Fibroblast of lung (primary cell): Measurements from ENCODE around the gene GNAZ. TPM values are rescaled to one million over a fixed set of nuclear protein-coding genes. Genes with fewer than 3 reads are reported as not detected.

ENCODE experiments used
- DNase-seq, 2 donors: peaks; one replicate each; pipeline versions ENCODE4 v3.0.0 to v3.0.0-alpha.2; 2010; ENCODE audit warnings: low read depth in 2 of 2
- H2AFZ ChIP-seq: 2 replicates; pipeline ENCODE4 v1.5.1; 2012; ENCODE audit warnings: low read length, control low read depth, inconsistent platforms
- H3K27ac ChIP-seq: 2 replicates; pipeline ENCODE4 v1.5.1; 2011; ENCODE audit warnings: low read length, control low read depth; ENCODE audit not compliant: insufficient read depth
- H3K27me3 ChIP-seq: 2 replicates; pipeline ENCODE4 v1.5.1; 2011; ENCODE audit warnings: mild to moderate bottlenecking, low read length; ENCODE audit not compliant: control insufficient read depth, insufficient read depth
- H3K36me3 ChIP-seq: 2 replicates; pipeline ENCODE4 v1.5.1; 2011; ENCODE audit warnings: low read length; ENCODE audit not compliant: control insufficient read depth, insufficient read depth
- H3K4me1 ChIP-seq: 2 replicates; pipeline ENCODE4 v1.5.1; 2011; ENCODE audit warnings: low read length; ENCODE audit not compliant: control insufficient read depth, insufficient read depth; ENCODE audit errors: extremely low read depth
- H3K4me2 ChIP-seq: 2 replicates; pipeline ENCODE4 v1.5.1; 2011; ENCODE audit warnings: low read length, control low read depth; ENCODE audit not compliant: insufficient read depth; ENCODE audit errors: extremely low read depth
- H3K4me3 ChIP-seq, 4 experiments: fragments of 200-600 bp in 1 of 4; sonication (generic) in 1 of 4; replicated peaks in 1 of 4; 2 replicates each; pipeline ENCODE4 v1.5.1; 2011 to 2016; ENCODE audit warnings: low read length in 4 of 4, low read depth in 3 of 4, mild to moderate bottlenecking in 3 of 4, control low read depth in 2 of 4, inconsistent platforms in 1 of 4, mixed read lengths in 1 of 4; ENCODE audit not compliant: insufficient read depth in 1 of 4; ENCODE audit errors: control extremely low read depth in 1 of 4
- H3K79me2 ChIP-seq: 2 replicates; pipeline ENCODE4 v1.5.1; 2012; ENCODE audit warnings: mild to moderate bottlenecking, low read length, inconsistent platforms; ENCODE audit not compliant: control insufficient read depth, insufficient read depth
- H3K9ac ChIP-seq: 2 replicates; pipeline ENCODE4 v1.5.1; 2011; ENCODE audit warnings: mild to moderate bottlenecking, low read length, control low read depth; ENCODE audit not compliant: insufficient read depth
- H3K9me3 ChIP-seq: 2 replicates; pipeline ENCODE4 v1.5.1; 2012; ENCODE audit warnings: low read depth, low read length; ENCODE audit not compliant: control insufficient read depth, insufficient read depth
- H4K20me1 ChIP-seq: 2 replicates; pipeline ENCODE4 v1.5.1; 2011; ENCODE audit warnings: low read length; ENCODE audit not compliant: control insufficient read depth, insufficient read depth; ENCODE audit errors: extremely low read depth
- EZH2 ChIP-seq: IDR thresholded peaks from 2 replicates; pipeline ENCODE4 v1.5.1; 2012; ENCODE audit warnings: low read length, control low read depth, mild to moderate bottlenecking; ENCODE audit errors: missing control alignments
- polyA plus RNA-seq, 2 donors: library from polyadenylated mRNA; depleted of rRNA in 1 of 2; stranded (reverse) in 1 of 2; unstranded in 1 of 2; fragments of >200 nt; gene quantifications; 2 replicates each; pipeline ENCODE4 v1.2.1, GENCODE V29; 2011 to 2012; ENCODE audit warnings: missing spikeins in 1 of 2
- total RNA-seq: library from RNA; depleted of rRNA; stranded (reverse); fragments of >200 nt; gene quantifications from 2 replicates; pipeline ENCODE4 v1.2.1, GENCODE V29; 2014
- TF ChIP-seq, protein P1 (sequence below), 2 donors: IDR thresholded peaks in 1 of 2; conservative IDR thresholded peaks in 1 of 2; 1 replicate in 1 of 2; 2 replicates in 1 of 2; pipeline ENCODE4 v1.5.1; 2011 to 2012; ENCODE audit warnings: low read length in 2 of 2, control low read depth in 1 of 2, inconsistent platforms in 1 of 2, low read depth in 1 of 2, mild to moderate bottlenecking in 1 of 2

Gene GNAZ
- total and polyA plus RNA-seq, 2 donors (not counting 1 experiment from before 2014, with no cell fraction given), result 0.22 to 1.7 TPM

DNA sequence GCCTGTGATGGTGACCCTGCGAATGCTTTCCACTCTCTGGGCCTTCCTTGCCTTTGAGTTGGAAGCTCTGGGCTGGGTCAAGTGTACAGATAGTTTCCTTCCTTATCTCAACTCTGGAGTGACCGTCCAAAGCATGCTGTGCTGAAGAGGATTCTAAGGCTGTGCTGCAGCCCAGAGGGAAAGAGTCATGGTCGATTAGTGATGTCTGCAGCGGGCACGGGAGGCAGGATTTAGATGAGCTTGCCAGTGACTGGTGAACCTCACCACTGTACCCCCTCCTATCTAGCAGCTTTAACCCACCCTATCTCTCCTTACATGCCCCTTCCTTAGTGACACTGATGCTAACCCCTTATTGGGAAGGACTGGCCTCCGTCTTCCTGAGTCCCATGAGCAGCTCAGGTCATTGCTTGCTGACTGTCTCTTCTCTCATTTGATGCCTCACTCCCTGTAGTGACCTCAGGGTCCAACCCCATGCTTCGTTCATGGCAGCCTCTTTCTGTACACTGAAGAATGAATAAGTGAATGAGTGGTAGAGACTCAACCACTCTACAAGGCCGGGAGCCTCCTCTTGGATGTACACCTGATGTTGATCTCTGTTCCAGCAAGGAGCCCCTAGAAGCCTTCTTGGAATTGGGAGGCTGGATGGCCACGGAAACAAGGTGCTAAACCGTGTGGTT is 6.7 kb downstream of the GNAZ start:
- H3K27me3 ChIP-seq, result no peaks in the 10 kb centered on the region
- no peaks in the 10 kb centered on the region for H3K9me3 ChIP-seq
- H3K4me2 ChIP-seq, result no peak overlapping the region
- H3K4me3 ChIP-seq, result no peak overlapping the region
- no peak overlapping the region for H3K27ac ChIP-seq
- TF ChIP-seq, protein P1, sequence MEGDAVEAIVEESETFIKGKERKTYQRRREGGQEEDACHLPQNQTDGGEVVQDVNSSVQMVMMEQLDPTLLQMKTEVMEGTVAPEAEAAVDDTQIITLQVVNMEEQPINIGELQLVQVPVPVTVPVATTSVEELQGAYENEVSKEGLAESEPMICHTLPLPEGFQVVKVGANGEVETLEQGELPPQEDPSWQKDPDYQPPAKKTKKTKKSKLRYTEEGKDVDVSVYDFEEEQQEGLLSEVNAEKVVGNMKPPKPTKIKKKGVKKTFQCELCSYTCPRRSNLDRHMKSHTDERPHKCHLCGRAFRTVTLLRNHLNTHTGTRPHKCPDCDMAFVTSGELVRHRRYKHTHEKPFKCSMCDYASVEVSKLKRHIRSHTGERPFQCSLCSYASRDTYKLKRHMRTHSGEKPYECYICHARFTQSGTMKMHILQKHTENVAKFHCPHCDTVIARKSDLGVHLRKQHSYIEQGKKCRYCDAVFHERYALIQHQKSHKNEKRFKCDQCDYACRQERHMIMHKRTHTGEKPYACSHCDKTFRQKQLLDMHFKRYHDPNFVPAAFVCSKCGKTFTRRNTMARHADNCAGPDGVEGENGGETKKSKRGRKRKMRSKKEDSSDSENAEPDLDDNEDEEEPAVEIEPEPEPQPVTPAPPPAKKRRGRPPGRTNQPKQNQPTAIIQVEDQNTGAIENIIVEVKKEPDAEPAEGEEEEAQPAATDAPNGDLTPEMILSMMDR (conservative IDR thresholded peaks at IDR 0.05 in 1 of 2, IDR thresholded peaks at IDR 0.05 in 1 of 2; ENCODE audit: low read depth in 1 of 2, low read length in 2 of 2), result no peak
- TF ChIP-seq EZH2, result no peak
- H4K20me1 ChIP-seq, result no peaks in the 10 kb centered on the region
- H3K79me2 ChIP-seq, result no peaks in the 10 kb centered on the region
- H3K36me3 ChIP-seq, result no peaks in the 10 kb centered on the region
- no peak overlapping the region for H3K9ac ChIP-seq
- DNase-seq, result no peak
- H3K4me1 ChIP-seq, result no peaks in the 10 kb centered on the region
- H2AFZ ChIP-seq, result no peak overlapping the region

DNA sequence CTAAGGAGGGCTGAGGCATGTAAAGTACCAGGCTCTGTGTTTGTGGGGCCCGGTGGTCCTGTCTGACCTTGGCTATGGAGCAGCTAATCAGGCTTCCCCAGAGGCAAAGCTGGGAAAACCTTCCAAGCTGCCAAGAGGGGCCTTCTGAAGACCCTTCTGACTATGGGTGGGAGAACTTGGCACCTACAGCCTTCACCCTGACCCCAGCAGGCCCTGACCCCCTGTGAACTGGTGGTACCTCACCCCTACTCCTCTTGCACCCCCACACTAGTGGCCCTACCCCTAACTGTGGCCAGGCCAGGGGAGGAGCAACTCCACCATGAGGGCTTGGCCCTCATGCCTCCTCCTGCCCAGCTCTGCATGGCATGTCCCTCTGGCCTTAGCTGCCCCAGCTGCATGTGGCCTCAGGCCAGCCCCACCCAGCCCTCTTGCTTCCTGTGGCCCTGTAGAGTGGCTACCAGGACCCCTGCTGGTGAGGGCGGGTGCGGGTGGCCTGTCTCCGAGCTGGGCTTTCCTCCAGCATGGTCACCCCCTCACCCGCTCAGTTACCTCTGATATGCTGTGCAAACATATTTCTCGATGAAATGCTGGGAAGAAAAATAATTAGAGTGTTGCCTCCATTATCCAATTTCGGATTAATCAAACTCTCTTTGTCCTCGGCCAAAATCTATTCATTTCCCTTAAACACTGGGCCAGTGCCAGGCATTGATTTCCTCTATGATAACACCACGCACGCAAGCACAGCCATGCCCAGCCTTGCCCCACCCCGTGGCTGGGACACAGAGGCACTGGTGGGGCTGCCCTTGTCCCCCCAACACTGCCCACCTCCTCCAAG is 7.5 kb downstream of the GNAZ start:
- Histone ChIP-seq H3K9me3 (no peaks in the 10 kb centered on the region), H3K4me3 (no peak overlapping the region), H4K20me1 (no peaks in the 10 kb centered on the region), H3K27ac (no peak overlapping the region), H3K27me3 (no peaks in the 10 kb centered on the region), H3K4me2 (no peak overlapping the region), H3K4me1 (no peaks in the 10 kb centered on the region), H3K79me2 (no peaks in the 10 kb centered on the region), H3K9ac (no peak overlapping the region), H2AFZ (no peak overlapping the region), H3K36me3 (no peaks in the 10 kb centered on the region)
- no peak for TF ChIP-seq EZH2
- TF ChIP-seq, protein P1 (conservative IDR thresholded peaks at IDR 0.05 in 1 of 2, IDR thresholded peaks at IDR 0.05 in 1 of 2; ENCODE audit: low read depth in 1 of 2, low read length in 2 of 2), result no peak
- DNase-seq, result no peak

DNA sequence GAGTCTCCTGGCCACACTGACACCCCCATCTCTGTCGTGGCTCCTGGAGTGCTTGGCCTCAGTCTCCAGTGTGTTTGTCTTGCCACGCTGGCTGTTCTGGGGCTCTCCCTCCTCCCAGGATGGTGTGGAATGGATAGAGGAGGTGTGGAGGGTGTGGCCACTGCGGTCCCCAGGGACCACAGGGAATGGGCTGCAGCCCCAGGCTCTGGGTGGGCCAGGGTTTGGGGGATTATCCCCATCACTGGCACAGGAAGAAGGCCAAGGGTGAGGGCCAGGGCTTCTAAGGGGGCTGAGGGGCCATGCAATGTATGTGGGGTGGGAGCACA is 8.1 kb downstream of the GNAZ start:
- no peak for DNase-seq
- Histone ChIP-seq H3K9me3 (no peaks in the 10 kb centered on the region), H2AFZ (no peak overlapping the region), H3K4me3 (no peak overlapping the region), H3K36me3 (no peaks in the 10 kb centered on the region), H3K27ac (no peak overlapping the region), H4K20me1 (no peaks in the 10 kb centered on the region), H3K4me1 (no peaks in the 10 kb centered on the region), H3K9ac (no peak overlapping the region), H3K27me3 (no peaks in the 10 kb centered on the region), H3K4me2 (no peak overlapping the region), H3K79me2 (no peaks in the 10 kb centered on the region)
- TF ChIP-seq, protein P1 (conservative IDR thresholded peaks at IDR 0.05 in 1 of 2, IDR thresholded peaks at IDR 0.05 in 1 of 2; ENCODE audit: low read depth in 1 of 2, low read length in 2 of 2), result no peak
- TF ChIP-seq EZH2, result no peak
